GM19468 (cell line): ENCODE results near the gene ANKS1A.

ENCODE experiments used
- ATAC-seq: cut with Tn5 transposase; IDR thresholded peaks from one replicate; pipeline ENCODE4 v1.9.1; 2021; ENCODE audit warnings: mild to moderate bottlenecking, moderate library complexity, moderate number of reproducible peaks; ENCODE audit not compliant: unreplicated experiment; ENCODE audit errors: extremely low read depth

ANKS1A gene

DNA sequence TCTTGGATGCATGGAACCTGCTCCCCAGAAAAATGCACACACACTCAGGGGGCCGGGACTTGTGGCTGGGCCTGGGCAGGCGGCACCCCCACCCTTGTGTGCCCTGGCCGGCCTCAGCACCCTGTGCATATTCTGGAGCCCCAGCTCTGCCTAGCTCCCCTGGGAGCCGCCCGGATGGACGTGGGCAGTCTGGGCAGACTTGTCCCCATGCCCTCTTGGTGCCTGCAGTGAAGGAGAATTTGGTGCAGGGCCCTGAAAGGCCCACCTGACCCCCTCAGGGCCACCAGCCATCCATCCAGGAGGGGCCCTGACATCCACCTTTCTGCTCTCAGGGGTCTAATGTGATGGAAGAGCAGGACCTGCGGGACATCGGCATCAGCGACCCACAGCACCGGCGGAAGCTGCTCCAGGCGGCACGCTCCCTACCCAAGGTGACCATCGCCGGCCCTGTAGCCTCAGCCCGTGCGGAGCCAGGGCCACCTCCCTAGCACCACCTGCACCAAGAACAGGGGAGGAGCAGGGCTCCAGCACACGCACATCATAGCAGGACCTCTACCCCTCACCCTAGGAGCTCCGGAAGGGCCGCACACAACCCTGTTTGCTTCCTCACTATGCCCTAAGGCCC is 189.3 kb downstream of the ANKS1A start:
- no peak for ATAC-seq

DNA sequence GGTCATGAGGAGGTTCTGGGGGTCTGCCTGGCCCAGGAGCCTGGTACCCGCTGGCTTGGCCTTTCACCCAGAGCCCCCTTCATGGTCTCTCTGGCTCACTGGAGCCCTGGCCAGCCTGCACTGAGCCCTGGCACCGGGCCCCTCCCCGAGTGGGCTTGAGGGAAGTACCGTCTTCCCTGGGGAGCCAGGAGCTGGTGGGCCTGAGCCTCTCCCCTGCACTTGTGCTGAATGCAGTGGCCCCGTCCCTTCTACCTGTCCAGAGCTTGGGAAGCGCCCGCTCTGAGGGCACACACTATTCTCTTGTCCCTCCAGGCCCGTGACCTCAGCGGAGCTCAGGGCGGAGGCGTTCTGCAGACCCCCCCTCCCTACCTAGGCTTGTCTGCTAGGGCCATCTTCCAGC is 189.8 kb downstream of the ANKS1A start:
- ATAC-seq: no peak

- no peak for ATAC-seq
Measured at GRCh38 chr6:35079311-35080000, 190.4 kb downstream of the ANKS1A start.

- no peak for ATAC-seq
Measured at GRCh38 chr6:35080016-35080680, 191.1 kb downstream of the ANKS1A start.

GRCh38 chr6:35080821-35081425 is 191.9 kb downstream of the ANKS1A start:
- no peak for ATAC-seq

DNA sequence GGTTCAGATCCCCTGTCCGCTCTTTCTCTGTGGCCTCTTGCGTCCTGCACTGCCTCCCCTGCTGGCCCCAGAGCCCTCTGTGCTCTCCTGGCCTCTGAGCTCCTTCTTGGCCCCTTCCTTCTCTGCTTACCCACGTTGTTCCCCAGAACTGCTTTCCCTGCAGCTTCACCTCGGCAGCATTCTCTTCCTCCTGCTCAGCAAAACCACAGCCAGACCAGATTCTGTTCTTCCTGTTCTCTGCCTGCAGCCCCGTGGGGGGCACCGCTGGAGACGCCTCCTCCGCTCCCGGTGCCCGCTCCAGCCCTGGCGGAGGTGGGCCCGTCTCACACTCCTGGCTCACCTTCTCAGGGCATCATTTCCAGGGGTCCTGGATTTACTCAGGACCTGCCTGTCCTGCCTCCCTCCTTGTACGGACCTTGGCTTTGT is 192.4 kb downstream of the ANKS1A start:
- ATAC-seq: no peak

DNA sequence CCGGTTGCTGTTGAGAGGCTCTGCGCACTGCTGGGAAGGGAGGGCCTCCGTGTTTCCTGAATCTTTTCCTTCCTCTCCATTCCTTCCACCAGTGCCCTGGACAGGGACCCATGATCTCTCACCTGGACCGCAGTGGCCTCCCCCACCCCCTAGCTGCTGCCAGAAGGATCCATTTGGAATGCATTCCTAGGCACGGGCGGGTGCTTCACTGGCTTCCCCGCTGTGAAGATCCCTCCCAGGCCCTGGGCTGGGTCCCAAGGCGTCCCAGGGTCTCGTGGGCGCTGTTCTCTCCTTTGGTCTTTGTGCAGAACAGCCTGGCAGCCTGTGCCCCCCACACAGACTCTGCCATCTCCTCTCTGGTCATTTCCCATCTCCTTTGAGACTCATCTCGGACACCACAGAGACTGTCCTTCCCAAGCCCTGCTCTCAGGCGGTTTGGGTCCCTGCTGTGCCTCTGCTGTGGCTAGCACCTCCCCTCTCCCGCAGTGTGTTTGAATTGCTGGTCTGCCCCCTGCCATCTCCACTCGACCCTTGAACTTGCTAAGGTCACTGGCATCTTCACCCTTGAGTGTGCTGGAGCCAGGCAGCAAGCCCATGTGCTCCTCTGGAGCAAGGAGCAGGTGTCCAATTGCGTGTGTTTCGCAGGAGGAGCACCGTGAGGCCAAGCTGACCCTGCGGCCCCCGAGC is 193.1 kb downstream of the ANKS1A start:
- no peak for ATAC-seq

DNA sequence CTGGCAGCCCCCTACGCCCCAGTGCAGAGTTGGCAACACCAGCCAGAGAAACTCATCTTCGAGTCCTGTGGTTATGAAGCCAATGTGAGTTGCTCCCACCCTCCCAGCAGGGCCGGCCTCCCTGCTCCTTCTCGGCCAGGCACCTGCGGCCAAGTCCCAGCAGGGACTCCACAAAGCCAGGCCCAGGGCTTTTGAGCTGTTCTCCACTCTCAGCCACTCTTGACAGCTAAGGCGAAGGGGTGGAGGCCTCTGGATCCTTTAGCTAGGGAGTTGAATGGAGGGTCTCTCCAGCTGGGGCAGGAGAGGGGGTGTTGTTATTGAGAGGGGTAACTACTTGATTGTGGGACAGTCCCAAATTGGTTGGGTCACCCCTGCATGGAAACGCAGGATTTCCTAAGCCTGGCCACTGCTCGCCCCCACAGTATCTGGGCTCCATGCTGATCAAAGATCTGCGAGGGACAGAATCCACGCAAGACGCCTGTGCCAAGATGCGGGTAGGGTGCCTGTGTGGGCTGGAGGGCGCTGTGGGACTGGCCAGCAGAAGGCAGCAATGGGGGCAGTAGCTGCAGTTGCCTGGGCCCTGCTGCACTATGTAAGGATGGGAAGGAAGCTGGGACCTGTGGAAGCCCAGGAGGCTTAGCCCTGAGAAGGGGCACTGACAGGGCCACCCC is 193.8 kb downstream of the ANKS1A start:
- no peak for ATAC-seq

DNA sequence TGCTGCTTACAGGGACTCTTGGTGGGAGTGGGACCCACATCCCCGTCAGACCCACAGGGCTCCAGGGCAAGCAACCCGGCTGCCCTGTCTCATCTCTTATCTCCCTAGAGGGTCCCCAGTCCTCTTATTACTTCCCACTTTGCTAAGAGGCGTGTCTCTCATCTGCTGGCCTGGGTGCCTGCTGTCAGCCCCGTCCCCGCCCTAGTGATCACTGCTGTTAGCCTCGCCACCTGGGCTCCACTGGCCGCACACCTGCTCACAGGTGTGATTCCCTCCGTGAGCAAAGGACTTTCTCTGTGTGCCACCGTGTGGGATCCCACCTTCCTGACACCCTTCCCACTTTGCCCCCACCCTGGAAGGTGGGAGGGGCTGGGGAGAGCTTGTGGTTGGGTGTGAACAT is 194.5 kb downstream of the ANKS1A start:
- ATAC-seq: no peak

DNA sequence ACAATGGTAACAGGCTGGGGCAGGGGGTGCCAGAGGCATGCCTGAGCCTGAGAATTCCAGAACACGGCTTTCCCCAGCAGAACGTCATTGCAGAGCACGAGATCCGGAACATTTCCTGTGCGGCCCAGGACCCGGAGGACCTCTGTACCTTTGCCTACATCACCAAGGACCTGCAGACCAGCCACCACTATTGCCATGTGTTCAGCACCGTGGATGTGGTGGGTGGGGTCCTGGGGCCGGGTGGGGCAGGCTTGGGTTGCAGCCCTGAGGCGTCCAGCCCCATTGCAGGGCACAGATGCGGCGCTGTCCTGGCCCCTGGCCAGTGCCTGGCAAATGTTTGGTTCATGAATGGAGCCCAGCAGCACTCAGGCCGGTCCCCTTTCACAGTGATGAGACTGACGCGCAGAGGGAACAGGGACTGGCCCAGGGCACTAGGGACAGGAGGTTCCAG is 195.0 kb downstream of the ANKS1A start:
- no peak for ATAC-seq

DNA sequence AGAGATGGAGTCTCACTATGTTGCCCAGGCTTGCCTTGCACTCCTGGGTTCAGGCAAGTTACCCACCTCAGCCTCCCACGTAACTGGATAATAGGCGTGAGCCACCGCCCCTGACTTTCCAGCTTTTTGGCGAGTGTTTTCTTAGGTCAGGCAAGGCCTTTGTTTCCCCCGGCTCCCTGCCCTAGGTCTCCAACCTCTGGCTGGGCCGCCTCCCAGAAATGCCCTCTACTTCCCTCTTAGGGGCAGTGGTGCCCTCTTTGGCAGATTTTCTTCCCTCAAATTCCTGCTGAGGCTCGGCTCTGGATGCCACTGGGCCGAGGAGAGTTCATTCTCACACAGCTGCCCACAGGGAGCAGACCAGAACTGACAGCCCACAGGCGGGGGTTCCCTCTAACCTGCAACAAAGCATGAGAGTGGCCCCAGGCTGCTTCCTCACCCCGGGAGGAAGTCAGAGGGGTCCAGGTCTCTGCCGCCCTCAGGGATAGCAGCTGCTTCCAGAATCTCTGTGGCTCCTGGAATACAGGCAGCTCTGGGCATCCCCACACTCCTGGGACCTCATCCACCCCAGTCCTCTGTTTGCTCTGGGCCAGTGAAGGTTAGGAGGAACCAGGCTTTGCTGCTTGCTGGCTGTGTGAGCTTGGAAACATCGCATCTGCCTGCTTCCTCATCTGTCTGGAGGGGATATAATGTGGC is 195.6 kb downstream of the ANKS1A start:
- no peak for ATAC-seq

- no peak for ATAC-seq
Measured at GRCh38 chr6:35085359-35086281, 196.6 kb downstream of the ANKS1A start.

DNA sequence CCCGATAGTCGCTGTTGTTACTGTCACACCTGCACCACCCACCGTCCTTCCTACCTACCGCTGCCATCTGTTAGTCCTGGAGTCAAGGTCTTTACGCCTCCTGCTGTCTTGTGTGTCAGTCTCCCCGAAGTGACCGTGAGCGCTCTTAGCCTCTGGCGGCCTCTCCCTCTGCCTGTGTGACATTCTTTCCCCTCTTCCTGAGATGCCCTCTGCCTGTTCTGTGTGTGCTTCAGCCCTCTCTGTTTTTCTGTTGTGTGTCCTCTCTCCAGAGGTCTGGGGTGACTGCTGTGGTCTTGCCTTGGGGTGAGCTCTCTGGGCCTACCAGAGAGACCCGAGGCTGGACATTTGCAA is 197.2 kb downstream of the ANKS1A start:
- ATAC-seq: no peak

DNA sequence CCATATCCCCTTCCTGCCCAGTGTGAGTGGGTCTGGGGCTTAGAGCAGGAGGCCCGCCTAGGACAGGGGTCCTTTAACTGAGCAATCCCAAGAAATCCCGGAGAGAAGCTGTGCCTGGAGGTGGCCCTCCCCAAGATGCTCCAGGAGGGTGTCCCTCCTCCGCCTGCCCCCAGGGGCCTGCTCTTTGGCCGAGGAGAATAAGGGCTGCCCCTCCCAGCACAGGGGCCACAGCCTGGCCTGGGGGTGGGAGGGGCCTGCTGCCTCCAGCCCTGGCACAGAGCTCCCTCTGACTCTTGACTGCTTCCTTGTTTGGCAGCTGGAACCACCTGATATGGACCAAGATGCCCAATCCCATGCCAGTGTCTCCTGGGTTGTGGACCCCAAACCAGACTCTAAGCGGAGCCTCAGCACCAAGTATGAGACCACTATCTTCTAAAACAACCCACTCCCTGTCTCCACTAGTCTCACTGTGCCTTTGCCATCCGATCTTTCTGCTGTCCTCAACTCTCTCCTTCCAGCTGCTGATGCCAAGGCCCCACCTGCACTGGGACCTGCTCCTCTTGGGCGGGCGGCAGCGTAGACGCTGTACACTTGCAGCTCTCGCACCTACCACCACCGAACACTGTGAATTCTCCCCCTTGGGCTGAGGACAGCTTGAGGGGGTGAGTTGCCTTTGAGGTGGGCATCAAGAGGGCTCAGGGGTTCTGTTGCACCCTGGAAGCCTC is 197.7 kb downstream of the ANKS1A start:
- no peak for ATAC-seq

- no peak for ATAC-seq
Measured at GRCh38 chr6:35087361-35088280, 198.6 kb downstream of the ANKS1A start.

DNA sequence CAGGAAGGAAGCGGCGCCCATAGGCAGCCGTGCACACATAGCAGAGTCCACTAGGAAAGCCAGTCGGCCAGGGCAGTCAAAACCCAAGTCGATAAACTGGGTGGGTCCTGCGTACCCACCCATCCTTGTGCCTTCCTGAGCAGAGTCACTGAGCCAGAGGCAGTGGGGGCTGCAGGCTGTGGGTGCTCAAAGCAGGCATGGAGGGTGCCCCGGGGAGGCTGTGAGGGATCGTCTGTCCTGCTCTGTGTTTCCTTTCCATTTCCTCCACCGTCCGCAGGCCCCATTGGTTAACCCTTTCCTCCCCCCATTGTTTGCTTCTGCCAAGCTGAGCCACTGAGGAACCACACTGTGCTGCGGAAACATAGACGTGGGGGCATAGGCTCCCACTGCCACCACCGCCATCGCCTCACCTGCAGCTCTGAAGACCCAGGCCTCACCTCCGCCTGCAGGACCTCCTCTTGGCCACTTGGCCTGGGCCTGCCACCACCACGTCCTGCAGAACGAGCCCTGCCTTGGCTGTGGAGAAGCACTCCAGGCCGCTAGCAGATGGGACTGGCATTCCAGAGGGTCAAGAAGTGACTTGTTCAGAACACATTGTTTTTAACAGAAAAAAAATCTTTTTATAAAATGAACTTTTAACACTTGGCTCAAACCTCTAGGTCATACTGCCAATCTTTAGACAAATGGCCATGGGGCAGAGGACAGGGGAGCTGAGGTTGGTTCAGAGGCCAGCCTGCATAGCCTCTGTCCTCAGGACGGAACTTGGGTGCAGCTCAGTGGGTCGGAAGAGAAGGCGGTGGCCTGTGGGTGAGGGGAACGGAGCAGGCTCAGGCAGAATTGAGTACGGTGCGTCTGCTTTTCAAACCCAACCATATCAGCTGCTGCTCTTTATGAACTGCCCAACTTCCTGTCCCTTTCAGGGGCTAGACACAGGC is 199.5 kb downstream of the ANKS1A start:
- ATAC-seq: no peak
